Measurements from ENCODE around the gene KIAA0825. TPM values are rescaled to one million over a fixed set of nuclear protein-coding genes. Genes with fewer than 3 reads are reported as not detected.

KIAA0825 gene
- total RNA-seq, 1 experiment from 2014 or later, result 1.3 TPM

GRCh38 chr5:94254214-94254613, 364.2 kb downstream of the KIAA0825 start:
- no peak for TF ChIP-seq ATF1 (CRISPR knock-in tag; IDR thresholded peaks at IDR 0.05)
- TF ChIP-seq JAZF1 (CRISPR knock-in tag; IDR thresholded peaks at IDR 0.05), result no peak
- no peak for TF ChIP-seq ESRRA (CRISPR knock-in tag; IDR thresholded peaks at IDR 0.05; ENCODE audit: borderline replicate concordance)
- no peak for TF ChIP-seq HMGA2 (CRISPR knock-in tag; IDR thresholded peaks at IDR 0.05)
- TF ChIP-seq, protein P1, sequence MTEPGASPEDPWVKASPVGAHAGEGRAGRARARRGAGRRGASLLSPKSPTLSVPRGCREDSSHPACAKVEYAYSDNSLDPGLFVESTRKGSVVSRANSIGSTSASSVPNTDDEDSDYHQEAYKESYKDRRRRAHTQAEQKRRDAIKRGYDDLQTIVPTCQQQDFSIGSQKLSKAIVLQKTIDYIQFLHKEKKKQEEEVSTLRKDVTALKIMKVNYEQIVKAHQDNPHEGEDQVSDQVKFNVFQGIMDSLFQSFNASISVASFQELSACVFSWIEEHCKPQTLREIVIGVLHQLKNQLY (CRISPR knock-in tag; IDR thresholded peaks at IDR 0.05), result no peak
- TF ChIP-seq KAT7 (CRISPR knock-in tag; IDR thresholded peaks at IDR 0.05; ENCODE audit: borderline replicate concordance), result no peak
- no peak for TF ChIP-seq STAT6 (CRISPR knock-in tag; conservative IDR thresholded peaks at IDR 0.05; ENCODE audit: low read depth)
- TF ChIP-seq GTF2I (CRISPR knock-in tag; conservative IDR thresholded peaks at IDR 0.05), result no peak
- TF ChIP-seq GRHL2 (CRISPR knock-in tag; IDR thresholded peaks at IDR 0.05; ENCODE audit: insufficient replicate concordance, severe bottlenecking), result no peak
- no peak for TF ChIP-seq FOXP4 (CRISPR knock-in tag; IDR thresholded peaks at IDR 0.05)
- no peak for TF ChIP-seq TEAD4 (CRISPR knock-in tag; IDR thresholded peaks at IDR 0.05)
- TF ChIP-seq ATF6 (CRISPR knock-in tag; IDR thresholded peaks at IDR 0.05), result no peak
- TF ChIP-seq, protein P2, sequence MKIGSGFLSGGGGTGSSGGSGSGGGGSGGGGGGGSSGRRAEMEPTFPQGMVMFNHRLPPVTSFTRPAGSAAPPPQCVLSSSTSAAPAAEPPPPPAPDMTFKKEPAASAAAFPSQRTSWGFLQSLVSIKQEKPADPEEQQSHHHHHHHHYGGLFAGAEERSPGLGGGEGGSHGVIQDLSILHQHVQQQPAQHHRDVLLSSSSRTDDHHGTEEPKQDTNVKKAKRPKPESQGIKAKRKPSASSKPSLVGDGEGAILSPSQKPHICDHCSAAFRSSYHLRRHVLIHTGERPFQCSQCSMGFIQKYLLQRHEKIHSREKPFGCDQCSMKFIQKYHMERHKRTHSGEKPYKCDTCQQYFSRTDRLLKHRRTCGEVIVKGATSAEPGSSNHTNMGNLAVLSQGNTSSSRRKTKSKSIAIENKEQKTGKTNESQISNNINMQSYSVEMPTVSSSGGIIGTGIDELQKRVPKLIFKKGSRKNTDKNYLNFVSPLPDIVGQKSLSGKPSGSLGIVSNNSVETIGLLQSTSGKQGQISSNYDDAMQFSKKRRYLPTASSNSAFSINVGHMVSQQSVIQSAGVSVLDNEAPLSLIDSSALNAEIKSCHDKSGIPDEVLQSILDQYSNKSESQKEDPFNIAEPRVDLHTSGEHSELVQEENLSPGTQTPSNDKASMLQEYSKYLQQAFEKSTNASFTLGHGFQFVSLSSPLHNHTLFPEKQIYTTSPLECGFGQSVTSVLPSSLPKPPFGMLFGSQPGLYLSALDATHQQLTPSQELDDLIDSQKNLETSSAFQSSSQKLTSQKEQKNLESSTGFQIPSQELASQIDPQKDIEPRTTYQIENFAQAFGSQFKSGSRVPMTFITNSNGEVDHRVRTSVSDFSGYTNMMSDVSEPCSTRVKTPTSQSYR (CRISPR knock-in tag; IDR thresholded peaks at IDR 0.05), result no peak
- no peak for TF ChIP-seq ETV6 (CRISPR knock-in tag; IDR thresholded peaks at IDR 0.05)
- TF ChIP-seq ZNF671 (CRISPR knock-in tag; IDR thresholded peaks at IDR 0.05), result no peak
- TF ChIP-seq ZSCAN18 (CRISPR knock-in tag; IDR thresholded peaks at IDR 0.05), result no peak
- CTCF ChIA-PET, result no interaction called here

More at GRCh38 chr5:94254214-94254613, 364.2 kb downstream of the KIAA0825 start:
- POLR2A ChIA-PET, result no interaction called here
- ATAC-seq (peak; percentile 24; the same call in 1 of the 2 replicates), DNase-seq (ENCODE audit: low spot score) (no peak)
- no peaks in the 10 kb centered on the region for H3K36me3 Mint-ChIP-seq
- H3K27ac Mint-ChIP-seq, result no peak overlapping the region
- H3K9me3 Mint-ChIP-seq, result no peaks in the 10 kb centered on the region
- H3K4me3 Mint-ChIP-seq, result no peak overlapping the region
- no peaks in the 10 kb centered on the region for H3K27me3 Mint-ChIP-seq (ENCODE audit: low read depth)
- H3K4me1 Mint-ChIP-seq, result peaks cover 27% of the 10 kb centered on the region
